Neural cell (in vitro differentiated cells): ENCODE results near the gene MINDY2. TPM values are rescaled to one million over a fixed set of nuclear protein-coding genes. Genes with fewer than 3 reads are reported as not detected.

Source experiments
- H2AFZ ChIP-seq: fragments of 200-600, 300-800 bp; sonication (generic), shearing (Covaris generic); 2 replicates; pipeline ENCODE4 v1.6.0; 2014; ENCODE audit warnings: low read depth, mild to moderate bottlenecking, antibody characterized with exemption, low read length, moderate library complexity
- H3F3A ChIP-seq: fragments of 200-600 bp; shearing (Covaris generic); 2 replicates; pipeline ENCODE4 v1.6.1; 2016; ENCODE audit warnings: mild to moderate bottlenecking, moderate library complexity, mixed read lengths, antibody characterized with exemption, low read length; ENCODE audit not compliant: insufficient read depth, poor library complexity, severe bottlenecking
- H3K27ac ChIP-seq: fragments of 200-600, 300-800 bp; sonication (generic), shearing (Covaris generic); 2 replicates; pipeline ENCODE4 v1.5.1; 2014; ENCODE audit warnings: mild to moderate bottlenecking, low read length, moderate library complexity
- H3K27me3 ChIP-seq: fragments of 300-800, 200-600 bp; sonication (generic), shearing (Covaris generic); 2 replicates; pipeline ENCODE4 v1.6.0; 2014; ENCODE audit warnings: mild to moderate bottlenecking, low read depth, low read length, moderate library complexity; ENCODE audit not compliant: insufficient read depth
- H3K36me3 ChIP-seq: fragments of 300-800, 200-600 bp; sonication (generic), shearing (Covaris generic); 2 replicates; pipeline ENCODE4 v1.5.1; 2014; ENCODE audit warnings: mild to moderate bottlenecking, antibody characterized with exemption, low read length, moderate library complexity; ENCODE audit not compliant: insufficient read depth
- H3K4me2 ChIP-seq: fragments of 300-800, 200-600 bp; sonication (generic), shearing (Covaris generic); 2 replicates; pipeline ENCODE4 v1.6.0; 2014; ENCODE audit warnings: mild to moderate bottlenecking, low read length
- H3K4me3 ChIP-seq: fragments of 300-800, 200-600 bp; sonication (generic), shearing (Covaris generic); 2 replicates; pipeline ENCODE4 v1.5.1; 2014; ENCODE audit warnings: mild to moderate bottlenecking, low read length, moderate library complexity
- H3K79me2 ChIP-seq: fragments of 200-600 bp; shearing (Covaris generic); replicated peaks from 2 replicates; pipeline ENCODE4 v1.6.0; 2014; ENCODE audit warnings: mild to moderate bottlenecking, low read length, moderate library complexity; ENCODE audit not compliant: insufficient read depth
- H3K9ac ChIP-seq: fragments of 300-800, 200-600 bp; sonication (generic), shearing (Covaris generic); 2 replicates; pipeline ENCODE4 v1.6.1; 2016; ENCODE audit warnings: mild to moderate bottlenecking, low read length, mixed read lengths
- H3K9me2 ChIP-seq: fragments of 200-600 bp; shearing (Covaris generic); 2 replicates; pipeline ENCODE4 v1.6.1; 2016; ENCODE audit warnings: mild to moderate bottlenecking, low read length, mixed read lengths; ENCODE audit not compliant: insufficient read depth
- H3K9me3 ChIP-seq: fragments of 200-600, 300-800 bp; sonication (generic), shearing (Covaris generic); 2 replicates; pipeline ENCODE4 v1.6.1; 2016; ENCODE audit warnings: mild to moderate bottlenecking, mixed run types, low read length, moderate library complexity, mixed read lengths
- H4K20me1 ChIP-seq: fragments of 200-600 bp; shearing (Covaris generic); 2 replicates; pipeline ENCODE4 v1.6.1; 2016; ENCODE audit warnings: mild to moderate bottlenecking, mixed run types; ENCODE audit not compliant: insufficient read depth
- EP300 ChIP-seq: fragments of 450-650 bp; conservative IDR thresholded peaks from 2 replicates; pipeline ENCODE4 v1.6.1; 2014; ENCODE audit warnings: antibody characterized with exemption, mild to moderate bottlenecking, moderate library complexity; ENCODE audit not compliant: poor library complexity, severe bottlenecking
- EZH2 ChIP-seq: fragments of 200-600, 300-800 bp; shearing (Covaris generic), sonication (generic); IDR thresholded peaks from 2 replicates; pipeline ENCODE4 v1.6.1; 2014; ENCODE audit warnings: antibody characterized with exemption, low read length, borderline replicate concordance, mild to moderate bottlenecking; ENCODE audit not compliant: insufficient read depth, poor library complexity, severe bottlenecking
- MXI1 ChIP-seq: fragments of 450-650 bp; conservative IDR thresholded peaks from 2 replicates; pipeline ENCODE4 v1.6.1; 2014; ENCODE audit warnings: antibody characterized with exemption, mild to moderate bottlenecking; ENCODE audit not compliant: poor library complexity, severe bottlenecking
- POLR2AphosphoS5 ChIP-seq: IDR thresholded peaks from 2 replicates; pipeline ENCODE4 v1.6.1; 2012
- RAD21 ChIP-seq: fragments of 450-650 bp; conservative IDR thresholded peaks from 2 replicates; pipeline ENCODE4 v1.6.1; 2014; ENCODE audit warnings: antibody characterized with exemption, mild to moderate bottlenecking, moderate library complexity
- SMC3 ChIP-seq: fragments of 450-650 bp; conservative IDR thresholded peaks from 2 replicates; pipeline ENCODE4 v1.6.1; 2014; ENCODE audit warnings: antibody characterized with exemption, mild to moderate bottlenecking, moderate library complexity; ENCODE audit not compliant: poor library complexity
- TAF1 ChIP-seq: IDR thresholded peaks from 2 replicates; pipeline ENCODE4 v1.6.1; 2012; ENCODE audit warnings: low read depth
- polyA plus RNA-seq: library from polyadenylated mRNA; depleted of rRNA; stranded (reverse); fragments of >200 nt; gene quantifications from 2 replicates; pipeline ENCODE4 v1.2.3, GENCODE V29; 2014
- TF ChIP-seq, protein P1 (sequence below): fragments of 450-650 bp; IDR thresholded peaks from 2 replicates; pipeline ENCODE4 v1.5.1; 2014; ENCODE audit warnings: antibody characterized with exemption, mild to moderate bottlenecking, moderate library complexity; ENCODE audit not compliant: poor library complexity, severe bottlenecking
- TF ChIP-seq, protein P2 (sequence below): IDR thresholded peaks from 2 replicates; pipeline ENCODE4 v1.6.1; 2012; ENCODE audit warnings: borderline replicate concordance

The MINDY2 gene
- polyA plus RNA-seq, 1 donor from 2014 or later: 22.8 TPM

DNA sequence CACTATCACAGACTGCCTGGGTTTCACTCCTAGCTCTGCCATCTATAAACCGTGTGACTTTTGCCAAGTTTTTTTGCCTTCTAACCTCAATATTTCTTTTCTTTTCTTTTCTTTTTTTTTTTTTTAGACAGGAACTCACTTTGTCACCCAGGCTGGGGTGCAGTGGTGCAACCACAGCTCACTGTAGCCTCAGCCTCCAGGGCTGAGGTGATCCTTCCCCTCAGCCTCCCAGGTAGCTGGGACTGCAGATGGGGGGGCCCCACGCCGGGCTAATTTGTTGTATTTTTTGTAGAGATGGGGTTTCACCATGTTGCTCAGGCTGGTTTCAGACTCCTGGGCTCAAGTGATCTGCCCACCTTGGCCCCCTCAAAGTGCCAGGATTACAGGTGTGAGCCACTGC, 18.4 kb upstream of the MINDY2 start:
- Histone ChIP-seq H3K4me3 (no peak overlapping the region), H3F3A (no peaks in the 10 kb centered on the region), H3K36me3 (no peaks in the 10 kb centered on the region), H3K9ac (no peak overlapping the region), H3K9me2 (no peaks in the 10 kb centered on the region), H2AFZ (no peak overlapping the region), H4K20me1 (no peaks in the 10 kb centered on the region), H3K27me3 (no peaks in the 10 kb centered on the region), H3K79me2 (peaks cover 10% of the 10 kb centered on the region), H3K27ac (no peak overlapping the region), H3K4me2 (no peak overlapping the region), H3K9me3 (no peaks in the 10 kb centered on the region)
- no peak for TF ChIP-seq EP300
- TF ChIP-seq, protein P1, sequence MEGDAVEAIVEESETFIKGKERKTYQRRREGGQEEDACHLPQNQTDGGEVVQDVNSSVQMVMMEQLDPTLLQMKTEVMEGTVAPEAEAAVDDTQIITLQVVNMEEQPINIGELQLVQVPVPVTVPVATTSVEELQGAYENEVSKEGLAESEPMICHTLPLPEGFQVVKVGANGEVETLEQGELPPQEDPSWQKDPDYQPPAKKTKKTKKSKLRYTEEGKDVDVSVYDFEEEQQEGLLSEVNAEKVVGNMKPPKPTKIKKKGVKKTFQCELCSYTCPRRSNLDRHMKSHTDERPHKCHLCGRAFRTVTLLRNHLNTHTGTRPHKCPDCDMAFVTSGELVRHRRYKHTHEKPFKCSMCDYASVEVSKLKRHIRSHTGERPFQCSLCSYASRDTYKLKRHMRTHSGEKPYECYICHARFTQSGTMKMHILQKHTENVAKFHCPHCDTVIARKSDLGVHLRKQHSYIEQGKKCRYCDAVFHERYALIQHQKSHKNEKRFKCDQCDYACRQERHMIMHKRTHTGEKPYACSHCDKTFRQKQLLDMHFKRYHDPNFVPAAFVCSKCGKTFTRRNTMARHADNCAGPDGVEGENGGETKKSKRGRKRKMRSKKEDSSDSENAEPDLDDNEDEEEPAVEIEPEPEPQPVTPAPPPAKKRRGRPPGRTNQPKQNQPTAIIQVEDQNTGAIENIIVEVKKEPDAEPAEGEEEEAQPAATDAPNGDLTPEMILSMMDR: no peak
- no peak for TF ChIP-seq MXI1
- no peak for TF ChIP-seq TAF1
- TF ChIP-seq, protein P2, sequence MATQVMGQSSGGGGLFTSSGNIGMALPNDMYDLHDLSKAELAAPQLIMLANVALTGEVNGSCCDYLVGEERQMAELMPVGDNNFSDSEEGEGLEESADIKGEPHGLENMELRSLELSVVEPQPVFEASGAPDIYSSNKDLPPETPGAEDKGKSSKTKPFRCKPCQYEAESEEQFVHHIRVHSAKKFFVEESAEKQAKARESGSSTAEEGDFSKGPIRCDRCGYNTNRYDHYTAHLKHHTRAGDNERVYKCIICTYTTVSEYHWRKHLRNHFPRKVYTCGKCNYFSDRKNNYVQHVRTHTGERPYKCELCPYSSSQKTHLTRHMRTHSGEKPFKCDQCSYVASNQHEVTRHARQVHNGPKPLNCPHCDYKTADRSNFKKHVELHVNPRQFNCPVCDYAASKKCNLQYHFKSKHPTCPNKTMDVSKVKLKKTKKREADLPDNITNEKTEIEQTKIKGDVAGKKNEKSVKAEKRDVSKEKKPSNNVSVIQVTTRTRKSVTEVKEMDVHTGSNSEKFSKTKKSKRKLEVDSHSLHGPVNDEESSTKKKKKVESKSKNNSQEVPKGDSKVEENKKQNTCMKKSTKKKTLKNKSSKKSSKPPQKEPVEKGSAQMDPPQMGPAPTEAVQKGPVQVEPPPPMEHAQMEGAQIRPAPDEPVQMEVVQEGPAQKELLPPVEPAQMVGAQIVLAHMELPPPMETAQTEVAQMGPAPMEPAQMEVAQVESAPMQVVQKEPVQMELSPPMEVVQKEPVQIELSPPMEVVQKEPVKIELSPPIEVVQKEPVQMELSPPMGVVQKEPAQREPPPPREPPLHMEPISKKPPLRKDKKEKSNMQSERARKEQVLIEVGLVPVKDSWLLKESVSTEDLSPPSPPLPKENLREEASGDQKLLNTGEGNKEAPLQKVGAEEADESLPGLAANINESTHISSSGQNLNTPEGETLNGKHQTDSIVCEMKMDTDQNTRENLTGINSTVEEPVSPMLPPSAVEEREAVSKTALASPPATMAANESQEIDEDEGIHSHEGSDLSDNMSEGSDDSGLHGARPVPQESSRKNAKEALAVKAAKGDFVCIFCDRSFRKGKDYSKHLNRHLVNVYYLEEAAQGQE: no peak
- TF ChIP-seq POLR2AphosphoS5: no peak
- TF ChIP-seq RAD21: no peak
- TF ChIP-seq SMC3: no peak
- no peak for TF ChIP-seq EZH2

DNA sequence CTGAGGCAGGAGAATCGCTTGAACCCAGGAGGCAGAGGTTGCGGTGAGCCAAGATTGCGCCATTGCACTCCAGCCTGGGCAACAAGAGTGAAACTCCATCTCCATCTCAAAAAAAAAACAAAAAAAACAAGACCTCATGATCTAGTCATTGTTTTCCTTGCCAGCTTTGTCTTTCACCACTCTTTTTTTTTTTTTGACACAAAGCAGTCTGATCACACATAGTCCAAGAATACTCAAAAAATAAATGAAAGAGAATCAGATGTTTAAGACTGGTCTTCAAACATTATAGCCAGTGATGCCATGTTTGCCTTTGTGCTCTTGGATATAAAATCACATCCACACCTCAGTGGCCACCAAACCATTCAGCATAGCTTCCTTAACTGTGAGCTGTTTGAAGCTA, 15.8 kb upstream of the MINDY2 start:
- H3K9ac ChIP-seq: no peak overlapping the region
- H2AFZ ChIP-seq: no peak overlapping the region
- no peaks in the 10 kb centered on the region for H4K20me1 ChIP-seq
- no peak overlapping the region for H3K4me3 ChIP-seq
- no peaks in the 10 kb centered on the region for H3K36me3 ChIP-seq
- H3K4me2 ChIP-seq: no peak overlapping the region
- no peaks in the 10 kb centered on the region for H3K9me3 ChIP-seq
- no peaks in the 10 kb centered on the region for H3K27me3 ChIP-seq
- no peaks in the 10 kb centered on the region for H3K79me2 ChIP-seq
- no peak overlapping the region for H3K27ac ChIP-seq
- no peak for TF ChIP-seq RAD21
- TF ChIP-seq MXI1: no peak
- no peak for TF ChIP-seq EP300
- TF ChIP-seq POLR2AphosphoS5: no peak
- TF ChIP-seq EZH2: no peak
- TF ChIP-seq, protein P2: no peak
- no peak for TF ChIP-seq SMC3
- no peak for TF ChIP-seq TAF1
- TF ChIP-seq, protein P1: no peak
- no peaks in the 10 kb centered on the region for H3K9me2 ChIP-seq
- no peaks in the 10 kb centered on the region for H3F3A ChIP-seq
